GM12865 (cell line): Measurements from ENCODE around the gene KCNS1.

Experiments used
- DNase-seq: peaks from one replicate; pipeline ENCODE4 v3.0.0; 2010; ENCODE audit warnings: low read depth
- H3K4me3 ChIP-seq: 2 replicates; pipeline ENCODE4 v1.5.1; 2011; ENCODE audit warnings: mild to moderate bottlenecking, low read depth, low read length, control low read depth
- TF ChIP-seq, protein P1 (sequence below): IDR thresholded peaks from 2 replicates; pipeline ENCODE4 v1.5.1; 2011; ENCODE audit warnings: low read length, control low read depth, low read depth, inconsistent platforms; ENCODE audit not compliant: insufficient read depth; ENCODE audit errors: missing control alignments

Gene KCNS1

GRCh38 chr20:45083127-45083526 lies 17.8 kb downstream of the KCNS1 start:
- H3K4me3 ChIP-seq: no peak overlapping the region
- no peak for DNase-seq
- TF ChIP-seq, protein P1, sequence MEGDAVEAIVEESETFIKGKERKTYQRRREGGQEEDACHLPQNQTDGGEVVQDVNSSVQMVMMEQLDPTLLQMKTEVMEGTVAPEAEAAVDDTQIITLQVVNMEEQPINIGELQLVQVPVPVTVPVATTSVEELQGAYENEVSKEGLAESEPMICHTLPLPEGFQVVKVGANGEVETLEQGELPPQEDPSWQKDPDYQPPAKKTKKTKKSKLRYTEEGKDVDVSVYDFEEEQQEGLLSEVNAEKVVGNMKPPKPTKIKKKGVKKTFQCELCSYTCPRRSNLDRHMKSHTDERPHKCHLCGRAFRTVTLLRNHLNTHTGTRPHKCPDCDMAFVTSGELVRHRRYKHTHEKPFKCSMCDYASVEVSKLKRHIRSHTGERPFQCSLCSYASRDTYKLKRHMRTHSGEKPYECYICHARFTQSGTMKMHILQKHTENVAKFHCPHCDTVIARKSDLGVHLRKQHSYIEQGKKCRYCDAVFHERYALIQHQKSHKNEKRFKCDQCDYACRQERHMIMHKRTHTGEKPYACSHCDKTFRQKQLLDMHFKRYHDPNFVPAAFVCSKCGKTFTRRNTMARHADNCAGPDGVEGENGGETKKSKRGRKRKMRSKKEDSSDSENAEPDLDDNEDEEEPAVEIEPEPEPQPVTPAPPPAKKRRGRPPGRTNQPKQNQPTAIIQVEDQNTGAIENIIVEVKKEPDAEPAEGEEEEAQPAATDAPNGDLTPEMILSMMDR: no peak

DNA sequence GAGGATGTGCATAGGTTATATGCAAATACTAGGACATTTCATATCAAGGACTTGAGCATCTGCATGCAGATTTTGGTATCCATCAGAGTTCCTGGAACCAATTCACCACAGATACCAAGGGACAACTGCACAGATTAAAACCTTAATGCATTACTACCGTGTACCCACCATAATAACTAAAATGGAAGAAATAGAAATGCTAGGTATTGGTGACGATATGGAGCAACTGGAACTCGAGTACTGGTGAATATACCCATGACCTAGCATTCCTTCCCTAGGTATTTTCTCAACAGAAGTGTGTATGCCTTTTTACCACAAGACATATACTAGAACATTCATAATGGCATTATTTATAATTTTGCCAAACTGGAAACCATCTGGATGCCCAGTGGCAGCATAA lies 18.5 kb downstream of the KCNS1 start:
- H3K4me3 ChIP-seq: no peak overlapping the region
- TF ChIP-seq, protein P1: no peak
- no peak for DNase-seq

DNA sequence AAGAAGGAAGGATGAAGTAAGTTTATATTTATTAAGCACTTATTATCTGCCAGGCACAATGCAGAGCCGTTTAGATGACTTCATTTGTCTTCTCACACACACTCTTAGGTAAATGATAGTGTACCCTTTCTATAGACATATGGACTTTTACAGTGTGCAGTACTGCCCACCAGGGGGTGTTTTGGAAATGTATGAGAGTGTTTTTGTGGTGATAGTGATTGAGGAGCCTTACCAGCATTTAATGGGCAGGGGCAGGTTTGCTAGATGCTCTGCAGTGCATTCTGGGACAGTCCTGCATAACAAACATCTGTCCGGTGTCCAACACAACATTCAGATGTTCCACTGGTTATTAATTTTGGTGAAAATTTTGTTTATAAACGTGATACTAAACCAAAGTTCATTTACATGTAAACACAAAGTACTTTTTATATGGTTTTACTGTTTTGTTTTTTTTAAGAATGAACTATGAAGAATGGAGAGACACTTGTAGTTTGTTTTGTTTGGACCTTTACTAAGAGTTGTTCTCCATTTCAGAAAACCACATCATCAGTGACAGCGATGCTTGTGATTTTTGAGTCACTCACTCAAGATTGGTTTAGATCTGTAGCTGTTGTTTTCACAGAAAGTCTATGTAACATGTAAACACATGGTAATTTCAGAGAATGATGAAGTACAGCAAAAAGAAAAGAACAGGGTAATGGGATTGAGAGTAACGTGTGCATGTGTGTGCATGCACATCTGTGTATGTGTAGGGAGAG lies 19.9 kb downstream of the KCNS1 start:
- TF ChIP-seq, protein P1: peak; percentile 22
- no peak for DNase-seq
- H3K4me3 ChIP-seq: no peak overlapping the region

GRCh38 chr20:45077559-45077958 lies 23.4 kb downstream of the KCNS1 start:
- H3K4me3 ChIP-seq: no peak overlapping the region
- TF ChIP-seq, protein P1: no peak
- DNase-seq: no peak

DNA sequence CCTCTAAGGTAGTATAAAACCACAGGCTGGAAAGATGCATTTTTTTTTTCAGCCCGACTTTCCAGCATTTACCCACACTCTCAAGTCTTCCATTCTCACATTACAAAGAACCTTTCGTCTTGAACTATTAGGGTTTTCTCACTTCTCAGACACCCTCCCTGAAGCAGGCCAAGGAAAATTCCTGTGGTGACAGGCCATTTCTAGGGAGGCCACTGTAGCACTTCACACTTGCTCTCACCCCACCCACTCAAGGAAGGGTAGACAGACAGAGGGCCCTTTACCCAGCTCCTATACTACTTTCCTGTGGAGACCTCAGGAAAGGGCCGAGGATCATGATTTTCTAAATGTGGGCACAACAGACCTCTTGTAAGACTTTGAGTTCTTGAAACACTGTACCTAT lies 27.7 kb downstream of the KCNS1 start:
- TF ChIP-seq, protein P1: no peak
- H3K4me3 ChIP-seq: no peak overlapping the region
- DNase-seq: no peak

- DNase-seq: no peak
- H3K4me3 ChIP-seq: no peak overlapping the region
- TF ChIP-seq, protein P1: no peak
Observed at GRCh38 chr20:45072066-45072465, 28.9 kb downstream of the KCNS1 start.
